ENCODE data around the gene SLC35A2.

DNA sequence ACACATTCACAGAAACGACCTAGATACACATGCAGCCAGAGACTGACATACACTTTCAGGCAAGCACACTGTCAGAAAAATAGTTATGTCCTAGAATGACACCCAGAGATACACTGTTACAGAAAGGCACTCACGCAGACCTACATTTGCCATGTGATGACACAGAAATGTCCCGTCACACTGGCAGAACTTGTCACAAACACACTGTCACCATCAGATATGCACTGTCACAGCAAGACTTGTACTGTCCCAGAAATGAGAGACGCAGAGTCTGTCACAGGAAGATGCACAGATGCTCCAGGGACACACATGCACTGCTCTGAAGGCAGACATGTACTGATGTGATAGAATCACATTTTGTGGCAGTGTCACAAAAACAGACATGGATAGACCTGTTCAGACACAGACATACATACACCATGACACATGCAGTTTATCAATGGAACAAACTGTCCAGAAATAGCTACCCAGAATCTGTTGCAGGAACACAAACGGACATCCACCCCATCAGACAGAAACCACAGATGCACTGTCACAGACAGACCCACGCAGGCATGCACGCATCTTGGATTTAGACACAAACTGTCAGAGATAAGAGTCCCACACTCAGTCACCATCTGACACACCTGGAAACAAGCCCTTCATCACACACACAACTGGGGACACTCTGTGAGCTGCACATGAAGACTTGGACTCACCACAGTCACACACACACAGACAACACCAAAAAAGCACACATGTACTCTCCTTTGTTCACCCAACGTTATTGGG lies 8.7 kb upstream of the SLC35A2 start:
- TF ChIP-seq, protein P1, sequence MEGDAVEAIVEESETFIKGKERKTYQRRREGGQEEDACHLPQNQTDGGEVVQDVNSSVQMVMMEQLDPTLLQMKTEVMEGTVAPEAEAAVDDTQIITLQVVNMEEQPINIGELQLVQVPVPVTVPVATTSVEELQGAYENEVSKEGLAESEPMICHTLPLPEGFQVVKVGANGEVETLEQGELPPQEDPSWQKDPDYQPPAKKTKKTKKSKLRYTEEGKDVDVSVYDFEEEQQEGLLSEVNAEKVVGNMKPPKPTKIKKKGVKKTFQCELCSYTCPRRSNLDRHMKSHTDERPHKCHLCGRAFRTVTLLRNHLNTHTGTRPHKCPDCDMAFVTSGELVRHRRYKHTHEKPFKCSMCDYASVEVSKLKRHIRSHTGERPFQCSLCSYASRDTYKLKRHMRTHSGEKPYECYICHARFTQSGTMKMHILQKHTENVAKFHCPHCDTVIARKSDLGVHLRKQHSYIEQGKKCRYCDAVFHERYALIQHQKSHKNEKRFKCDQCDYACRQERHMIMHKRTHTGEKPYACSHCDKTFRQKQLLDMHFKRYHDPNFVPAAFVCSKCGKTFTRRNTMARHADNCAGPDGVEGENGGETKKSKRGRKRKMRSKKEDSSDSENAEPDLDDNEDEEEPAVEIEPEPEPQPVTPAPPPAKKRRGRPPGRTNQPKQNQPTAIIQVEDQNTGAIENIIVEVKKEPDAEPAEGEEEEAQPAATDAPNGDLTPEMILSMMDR (conservative IDR thresholded peaks at IDR 0.05; ENCODE audit: low read length): no peak
- TF ChIP-seq EZH2phosphoT487 (IDR thresholded peaks at IDR 0.05; ENCODE audit: borderline replicate concordance, low read depth, low read length): no peak

Measured in OCI-LY7 (cell line).